HG02973 (cell line): ENCODE data around the gene CPSF3.

ENCODE experiments used
- ATAC-seq: cut with Tn5 transposase; IDR thresholded peaks from one replicate; pipeline ENCODE4 v1.9.1; 2021; ENCODE audit warnings: moderate library complexity; ENCODE audit not compliant: unreplicated experiment

Gene CPSF3

DNA sequence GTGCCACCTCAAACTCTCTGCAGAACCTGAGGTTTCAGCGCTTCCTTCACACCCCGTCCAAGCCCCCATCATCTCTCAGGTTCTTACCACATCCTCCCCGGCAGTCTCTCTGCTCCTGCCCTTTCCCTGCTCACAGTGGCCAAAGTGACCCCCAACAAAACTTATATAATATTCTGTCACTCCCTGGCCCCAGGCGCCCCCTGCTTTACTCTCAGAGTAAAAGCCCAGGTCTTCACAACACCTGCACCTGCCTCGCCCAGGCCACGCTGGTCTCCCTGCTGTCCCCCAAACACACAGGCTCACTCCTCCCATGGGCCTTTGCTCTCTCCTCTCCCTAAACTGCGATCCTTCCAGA, 6.5 kb upstream of the CPSF3 start:
- no peak for ATAC-seq

DNA sequence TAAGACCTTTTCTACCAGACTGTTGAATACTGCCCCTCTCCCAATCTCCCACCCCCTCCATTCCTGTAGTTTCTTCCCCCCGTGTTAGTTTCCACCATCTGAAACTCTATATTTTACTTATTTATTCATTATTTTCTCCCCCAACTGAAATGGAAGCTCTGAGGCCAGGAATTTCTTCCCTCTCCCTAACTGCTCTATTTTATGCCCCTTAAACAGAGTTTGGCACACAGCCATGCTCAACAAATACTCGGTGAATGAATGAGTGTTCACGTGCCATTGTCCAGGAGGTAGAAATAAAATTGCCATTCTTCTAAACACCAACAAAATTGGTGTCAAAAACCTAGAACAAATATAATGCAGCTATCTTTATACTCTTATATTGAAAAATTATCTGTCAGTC, 5.7 kb upstream of the CPSF3 start:
- ATAC-seq: no peak

DNA sequence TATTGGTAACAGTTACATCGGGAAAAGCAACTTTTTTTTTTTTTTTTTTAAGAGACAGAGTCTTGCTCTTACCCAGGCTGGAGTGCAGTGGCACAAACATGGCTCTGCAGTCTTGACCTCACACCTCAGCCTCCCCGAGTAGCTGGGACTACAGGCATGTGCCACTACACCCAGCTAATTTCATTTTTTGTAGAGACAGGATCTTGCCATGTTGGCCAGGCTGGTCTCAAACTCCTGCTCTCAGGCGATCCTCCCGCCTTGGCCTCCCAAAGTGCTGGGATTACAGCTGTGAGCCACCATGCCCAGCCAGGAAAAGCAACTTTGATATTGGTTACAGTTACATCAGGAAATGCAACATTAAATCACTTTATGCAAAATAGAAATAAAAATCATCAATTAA, 4.7 kb upstream of the CPSF3 start:
- no peak for ATAC-seq

DNA sequence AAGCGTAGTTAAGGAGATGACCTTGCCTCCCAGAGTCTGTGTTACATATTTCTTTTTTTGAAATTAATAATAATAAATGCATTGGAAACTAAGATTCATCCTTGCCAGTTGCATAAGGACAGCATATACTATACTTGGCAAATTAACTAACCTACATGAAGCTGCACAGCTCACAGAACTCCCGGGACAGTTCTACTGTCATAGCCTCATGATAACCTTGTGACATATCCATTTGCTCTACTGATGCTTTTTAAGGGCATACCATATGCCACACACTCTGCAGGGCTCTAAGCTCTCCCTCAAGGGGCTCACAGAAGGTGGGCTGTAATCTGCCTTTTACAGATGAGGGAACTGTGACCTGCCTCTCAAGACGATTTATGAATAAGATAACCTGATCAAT, 3.9 kb upstream of the CPSF3 start:
- no peak for ATAC-seq

DNA sequence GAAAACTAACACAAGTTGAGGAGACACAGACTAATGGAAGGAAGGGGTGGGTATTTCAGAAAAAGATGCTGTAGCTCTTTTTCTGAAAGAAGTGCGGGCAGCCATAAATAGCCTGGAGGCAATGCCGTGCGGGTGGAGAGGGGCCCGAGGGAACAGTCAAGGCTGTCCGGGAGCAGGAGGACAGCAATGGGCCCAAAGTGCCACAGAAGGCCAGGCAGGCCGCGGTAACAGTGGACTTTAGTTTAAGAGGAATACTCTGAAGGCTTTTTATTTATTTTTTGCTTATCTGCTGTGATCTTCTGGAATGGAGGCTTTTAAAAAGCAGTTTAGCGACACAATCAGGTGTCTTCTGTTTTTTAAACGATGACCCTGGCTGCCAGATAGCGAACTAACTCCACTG, 3.0 kb upstream of the CPSF3 start:
- ATAC-seq: no peak

DNA sequence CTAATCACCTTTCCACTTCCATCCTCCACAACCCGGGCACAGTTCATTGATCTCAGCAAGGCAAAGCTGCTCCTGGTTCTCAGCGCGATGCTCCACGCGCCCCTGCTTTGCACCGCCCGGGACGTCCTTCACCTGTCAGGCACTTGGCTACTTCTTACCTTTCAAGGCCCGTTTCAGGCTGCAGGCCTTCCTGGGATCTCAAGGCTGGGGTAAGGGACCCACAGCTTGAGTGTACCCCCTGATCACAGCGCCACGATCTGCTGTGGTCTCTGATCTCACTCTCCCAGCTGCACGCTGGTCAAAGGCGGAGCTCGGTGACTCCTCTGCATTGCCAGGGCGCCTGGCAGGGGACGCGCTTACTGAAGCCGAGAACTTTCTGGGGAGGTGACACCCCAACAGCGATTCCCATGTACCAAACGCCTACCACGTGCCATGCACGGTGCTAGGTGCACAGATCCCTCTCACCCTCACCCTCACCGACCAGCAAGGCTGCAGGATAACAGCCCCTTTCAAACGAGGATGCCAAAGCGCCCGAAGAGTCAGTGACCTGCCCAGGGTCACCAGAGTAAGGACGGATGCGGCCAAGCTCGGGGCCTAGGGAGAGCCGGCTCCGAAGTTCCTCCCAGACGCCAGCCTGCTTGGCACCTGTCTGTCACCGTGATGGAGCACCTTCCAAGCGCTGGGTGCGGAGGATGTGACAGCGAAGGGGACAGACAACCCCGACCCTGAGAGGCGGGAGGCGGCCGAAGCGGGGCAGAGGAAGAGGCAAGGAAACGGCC, 944 bp upstream of the CPSF3 start:
- ATAC-seq: peak; percentile 4

DNA sequence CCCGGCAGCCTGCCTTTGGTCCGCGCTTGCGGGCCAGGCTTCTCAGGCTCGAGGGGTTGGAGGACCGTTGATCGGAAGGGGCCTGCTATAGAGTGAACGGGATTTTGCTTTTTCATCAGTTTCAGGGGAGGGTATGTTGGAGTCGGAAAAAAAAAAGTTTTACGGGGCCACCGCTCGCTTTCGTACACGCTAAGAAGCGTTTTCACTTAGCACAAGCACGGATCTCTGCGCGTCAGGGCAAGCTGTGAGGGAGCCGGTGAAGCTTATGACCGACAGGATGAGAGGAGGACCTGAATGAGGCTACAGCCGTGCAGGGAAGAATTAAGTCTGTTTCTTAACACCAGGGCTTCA, 443 bp downstream of the CPSF3 start:
- ATAC-seq: peak; percentile 19

DNA sequence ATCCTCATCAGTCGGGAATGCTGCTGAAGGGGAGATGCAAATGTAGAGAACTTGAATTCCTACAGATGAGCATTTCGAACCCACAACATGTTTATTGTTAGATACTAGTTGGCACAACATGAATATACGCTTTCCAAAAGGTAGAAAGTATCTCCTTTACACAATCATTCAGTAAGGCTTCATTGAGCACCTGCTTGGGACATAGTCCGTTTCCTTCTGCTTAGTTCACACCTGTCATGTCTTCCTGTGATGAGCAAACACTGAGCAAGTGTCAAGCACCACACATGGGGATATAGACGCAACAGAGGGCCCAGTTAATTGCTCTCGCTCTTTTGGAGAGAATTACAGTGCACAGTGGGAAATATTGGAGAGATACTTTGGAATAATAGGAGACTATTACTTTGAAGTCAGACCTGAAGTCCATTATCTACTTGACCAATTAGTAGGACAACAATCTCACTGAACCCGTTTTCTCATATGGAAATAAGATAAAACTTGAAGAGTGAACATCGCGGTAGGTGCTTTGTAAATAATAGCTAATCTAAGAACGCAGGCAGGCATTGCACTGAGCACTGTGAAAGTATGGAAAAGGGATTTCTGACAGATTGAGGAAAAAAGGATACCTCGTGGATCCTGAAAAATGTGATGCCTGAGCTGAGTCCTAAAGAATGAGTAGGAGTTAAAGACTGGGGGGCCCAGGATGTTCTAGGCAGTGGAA, 1.2 kb downstream of the CPSF3 start:
- ATAC-seq: no peak

DNA sequence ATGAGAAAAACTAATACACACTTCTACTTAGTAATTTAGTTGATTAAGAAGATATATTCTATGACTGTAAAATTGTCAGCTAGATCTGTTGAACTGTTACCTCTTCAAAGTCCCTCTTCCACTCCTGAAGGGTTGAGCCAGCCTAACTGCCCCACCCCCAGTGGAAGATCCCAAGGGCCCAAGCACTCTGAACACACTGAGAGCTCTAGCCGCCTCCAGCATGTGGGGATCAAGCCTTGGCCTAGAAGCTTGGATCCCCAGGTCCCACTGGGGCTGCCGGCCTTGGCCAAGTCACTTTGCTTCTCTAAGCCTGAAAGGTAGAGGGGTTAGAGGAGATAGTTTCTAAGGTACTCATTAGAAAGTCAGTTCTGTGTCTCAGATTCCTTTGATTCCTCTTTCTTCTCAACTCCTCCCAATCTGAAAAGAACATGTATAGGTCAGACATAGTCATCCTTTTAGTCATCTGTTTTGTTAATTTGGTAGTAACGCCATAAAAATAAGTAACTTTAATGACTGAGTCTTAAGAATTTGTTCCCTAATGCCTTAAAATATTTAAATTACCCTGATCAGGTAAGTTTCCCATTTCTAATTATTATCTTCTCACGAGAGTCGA, 5.6 kb downstream of the CPSF3 start:
- ATAC-seq: no peak

DNA sequence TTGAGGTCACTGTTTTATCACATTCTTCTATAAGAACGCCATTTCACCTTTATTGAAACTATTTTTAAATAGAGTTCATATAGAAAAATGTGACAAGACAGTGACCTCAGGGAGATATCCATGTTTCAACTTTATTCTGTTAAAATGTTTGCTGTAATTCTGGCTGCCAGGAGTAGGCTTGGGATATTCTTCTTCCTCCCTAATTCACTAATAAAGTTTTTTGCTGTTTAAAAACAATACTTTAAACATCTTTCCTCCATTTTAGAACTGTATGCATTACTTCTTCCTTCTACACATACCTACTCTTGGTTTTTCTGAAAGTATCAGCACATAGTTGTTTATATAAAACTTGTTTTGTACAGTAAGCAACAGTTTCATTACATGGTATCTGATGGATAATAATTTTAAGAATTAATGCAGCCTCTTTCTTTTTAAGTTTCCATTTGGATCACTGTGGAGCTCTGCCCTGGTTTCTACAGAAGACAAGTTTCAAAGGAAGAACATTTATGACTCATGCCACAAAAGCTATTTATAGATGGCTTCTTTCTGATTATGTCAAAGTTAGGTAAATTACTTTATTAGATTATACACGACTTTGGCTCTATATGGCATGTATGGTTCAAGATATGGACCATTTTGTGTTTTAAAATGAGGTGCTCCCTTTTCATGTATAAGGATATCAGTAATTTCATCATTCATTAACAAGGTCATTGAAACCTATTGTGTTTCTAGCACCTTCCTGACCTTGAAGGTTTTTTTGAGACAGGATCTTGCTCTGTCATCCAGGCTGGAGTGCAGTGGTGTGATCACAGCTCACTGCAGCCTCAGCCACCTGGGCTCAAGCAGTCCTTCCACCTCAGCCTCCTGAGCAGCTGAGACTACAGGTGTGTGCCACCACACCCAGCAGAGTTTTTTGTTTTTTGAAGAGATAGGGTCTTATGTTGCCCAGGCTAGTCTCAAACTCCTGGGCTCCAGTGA, 7.2 kb downstream of the CPSF3 start:
- ATAC-seq: no peak

DNA sequence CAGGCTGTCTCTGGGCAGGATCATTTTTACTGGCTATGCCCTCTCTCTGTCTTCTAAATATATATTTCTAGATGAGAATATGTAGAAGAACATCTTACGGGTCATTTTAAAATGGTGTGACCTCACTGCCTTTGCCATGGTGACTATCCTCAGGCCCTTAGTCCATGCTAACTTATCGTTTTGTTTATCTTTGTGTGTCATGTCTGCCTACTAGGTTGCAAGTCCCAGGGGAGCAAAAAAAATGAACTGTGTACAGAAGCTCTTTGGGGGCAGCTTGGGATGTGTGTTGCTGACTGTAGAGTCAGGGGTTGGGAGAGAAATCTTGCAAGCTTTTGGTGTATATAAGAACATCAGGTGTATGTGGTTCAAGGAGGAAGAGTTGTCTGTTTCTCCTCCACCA, 11.0 kb downstream of the CPSF3 start:
- no peak for ATAC-seq

DNA sequence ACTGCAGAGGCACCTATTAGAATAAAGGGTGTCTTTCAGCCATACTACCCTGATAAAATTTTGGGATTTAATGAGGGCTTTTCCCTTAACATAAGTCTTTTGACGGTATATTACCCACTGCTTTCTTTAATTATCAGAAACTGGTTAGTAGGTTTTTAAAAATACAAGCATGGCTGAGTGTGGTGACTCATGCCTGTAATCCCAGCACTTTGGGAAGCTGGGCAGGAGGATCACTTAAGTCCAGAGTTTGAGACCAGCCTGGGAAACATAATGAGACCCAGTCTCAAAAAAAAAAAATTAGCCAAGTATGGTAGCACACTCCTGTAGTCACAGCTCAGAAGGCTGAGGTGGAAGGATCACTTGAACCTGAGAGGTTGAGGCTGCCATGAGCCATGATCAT, 16.1 kb downstream of the CPSF3 start:
- no peak for ATAC-seq

DNA sequence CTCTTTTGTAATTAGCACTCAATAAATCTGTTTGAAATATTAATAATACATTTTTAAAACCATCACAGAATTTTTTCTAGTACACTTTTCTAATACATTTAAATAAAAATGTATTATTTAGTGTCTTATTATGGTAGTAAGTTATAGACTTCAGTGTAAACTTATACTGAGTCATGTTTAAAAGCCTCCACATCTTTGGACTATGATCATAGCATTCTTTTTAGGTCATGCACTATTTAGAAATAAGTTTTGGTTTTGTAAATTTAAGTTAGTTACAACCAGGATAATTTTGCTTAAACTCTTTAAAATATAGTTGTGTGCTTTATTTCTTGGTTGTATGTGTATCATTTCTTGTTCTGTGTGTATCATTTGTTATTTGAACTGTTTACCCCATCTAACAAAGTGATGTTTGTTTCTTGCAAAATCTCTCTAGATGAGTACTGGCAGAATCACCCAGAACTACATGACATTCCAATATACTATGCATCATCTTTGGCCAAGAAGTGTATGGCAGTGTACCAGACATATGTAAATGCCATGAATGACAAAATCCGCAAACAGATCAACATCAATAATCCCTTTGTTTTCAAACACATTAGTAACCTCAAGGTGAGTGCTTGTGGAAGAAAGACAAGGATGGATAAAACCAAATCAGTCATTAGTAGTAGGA, 16.7 kb downstream of the CPSF3 start:
- no peak for ATAC-seq

DNA sequence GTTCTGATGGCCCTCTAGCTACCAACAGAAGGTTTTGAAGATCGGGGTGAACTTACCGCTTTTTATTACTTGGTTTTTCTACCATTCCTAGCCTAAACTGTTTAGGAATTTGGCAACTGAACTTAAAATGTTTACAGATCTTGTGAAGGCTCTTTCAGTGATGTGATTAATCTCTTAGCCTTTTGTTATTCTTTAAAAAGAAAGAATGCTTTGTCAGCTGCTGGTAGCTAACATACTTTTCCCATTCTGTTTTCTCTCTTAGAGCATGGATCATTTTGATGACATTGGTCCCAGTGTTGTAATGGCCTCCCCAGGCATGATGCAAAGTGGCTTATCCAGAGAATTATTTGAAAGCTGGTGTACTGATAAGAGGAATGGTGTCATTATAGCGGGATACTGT, 18.1 kb downstream of the CPSF3 start:
- ATAC-seq: no peak

DNA sequence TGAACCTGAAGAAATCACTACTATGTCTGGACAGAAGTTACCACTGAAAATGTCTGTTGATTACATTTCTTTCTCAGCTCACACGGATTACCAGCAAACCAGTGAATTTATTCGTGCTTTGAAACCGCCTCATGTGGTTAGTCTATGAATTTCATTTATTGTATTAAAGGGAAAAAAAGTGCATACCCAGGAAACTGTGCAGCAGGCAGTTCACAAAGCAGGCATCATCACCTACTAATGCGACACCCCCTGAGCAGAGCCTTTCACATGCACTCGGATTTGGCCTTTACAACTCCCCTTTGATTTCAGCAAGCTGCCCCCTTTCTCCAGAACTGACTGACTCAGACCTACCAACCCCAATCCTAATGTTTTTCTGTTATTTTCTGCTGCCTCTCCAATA, 20.1 kb downstream of the CPSF3 start:
- no peak for ATAC-seq

DNA sequence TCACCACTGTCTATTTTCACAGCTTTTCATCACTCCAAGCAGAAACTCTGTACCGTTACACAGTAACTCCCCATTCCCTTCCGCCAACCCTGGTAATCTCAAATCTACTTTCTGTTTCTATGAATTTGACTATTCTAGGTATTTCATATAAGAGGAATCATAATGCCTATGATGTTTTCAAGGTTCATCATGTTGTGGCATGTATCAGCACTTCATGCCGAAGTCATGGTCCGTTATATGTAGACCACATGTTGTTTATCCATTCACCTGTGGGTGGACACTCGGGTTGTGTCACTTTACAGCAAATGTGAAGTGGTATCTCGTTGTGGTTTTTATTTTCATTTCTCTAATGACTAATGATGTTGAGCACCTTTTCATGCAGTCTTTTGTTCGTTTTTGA, 21.6 kb downstream of the CPSF3 start:
- no peak for ATAC-seq

DNA sequence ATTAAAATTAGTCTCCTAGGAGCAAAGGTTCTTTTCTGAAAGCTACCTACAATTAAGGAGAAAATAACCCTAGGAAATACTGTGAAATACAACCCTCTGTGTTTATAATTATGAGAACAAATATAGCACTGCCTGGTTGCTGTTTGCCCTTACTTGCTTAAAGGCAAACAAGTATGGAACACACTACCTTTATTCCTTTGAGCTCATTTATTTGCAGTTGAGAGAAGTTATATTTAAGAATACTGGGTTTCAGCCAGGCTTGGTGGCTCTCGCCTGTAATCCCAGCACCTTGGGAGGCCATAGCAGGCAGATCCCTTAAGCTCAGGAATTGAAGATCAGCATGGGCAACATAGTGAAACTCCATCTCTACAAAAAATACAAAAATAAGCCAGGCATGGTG, 27.8 kb downstream of the CPSF3 start:
- ATAC-seq: no peak

DNA sequence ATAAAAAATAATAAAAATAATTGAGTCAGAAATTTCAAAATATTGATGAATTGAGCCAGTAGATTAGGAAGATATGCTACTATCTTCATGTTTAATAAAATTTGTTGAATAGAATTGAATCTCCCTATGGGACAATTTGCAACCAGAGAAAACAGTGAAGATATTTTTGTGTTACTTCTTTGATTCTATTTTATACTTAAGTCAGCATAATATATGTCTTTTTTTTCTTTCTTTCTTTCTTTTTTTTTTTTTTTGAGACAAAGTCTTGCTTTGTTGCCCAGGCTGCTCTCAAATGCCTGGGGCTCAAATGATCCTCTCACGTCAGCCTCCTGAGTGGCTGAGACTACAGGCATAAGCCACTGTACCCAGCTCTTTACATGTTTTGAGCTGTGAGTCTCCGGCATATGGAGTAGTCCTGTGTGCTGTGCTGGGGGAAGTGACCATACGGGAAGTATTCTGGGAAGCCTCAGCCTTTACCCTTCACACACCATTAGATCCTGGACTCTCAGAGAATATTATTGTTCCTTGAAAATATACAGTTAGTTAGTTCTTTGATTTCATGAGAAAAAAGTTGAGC, 37.1 kb downstream of the CPSF3 start:
- no peak for ATAC-seq

DNA sequence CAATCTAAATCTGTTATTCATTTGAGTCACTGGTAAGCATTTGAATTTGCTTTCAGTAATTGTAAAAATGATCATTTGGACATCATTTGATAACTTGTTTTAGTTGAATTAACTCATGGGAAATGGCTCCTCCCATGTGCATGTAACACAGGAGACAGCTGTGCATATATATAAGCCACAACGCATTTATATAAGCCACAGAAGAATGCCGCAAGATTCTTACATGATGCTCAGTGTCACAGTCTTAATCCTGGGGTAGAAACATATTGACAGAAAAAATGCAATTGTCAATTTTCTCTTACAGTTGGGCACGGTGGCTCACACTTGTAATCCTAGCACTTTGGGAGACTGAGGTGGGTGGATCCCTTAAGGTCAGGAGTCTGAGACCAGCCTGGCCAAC, 37.6 kb downstream of the CPSF3 start:
- no peak for ATAC-seq

DNA sequence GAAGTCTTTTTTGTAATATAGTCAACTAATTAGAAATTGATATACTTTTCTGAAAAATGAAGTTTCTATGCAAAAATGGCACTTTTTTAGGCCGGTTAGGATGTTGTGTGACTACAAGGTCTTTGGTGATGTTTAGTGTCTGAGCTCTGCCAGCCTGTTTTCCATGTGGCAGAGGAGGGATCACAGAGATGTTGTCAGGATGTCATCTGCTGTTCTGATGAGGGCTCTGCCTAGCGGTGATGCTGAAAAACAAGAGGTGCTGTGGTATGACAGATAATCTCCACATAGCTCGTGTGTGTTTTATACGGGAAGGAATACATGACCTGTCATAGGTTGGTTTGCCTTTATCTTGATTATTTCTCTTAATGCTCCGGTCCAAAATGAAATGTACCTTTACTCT, 38.9 kb downstream of the CPSF3 start:
- no peak for ATAC-seq
